ENCODE measurements around the gene XK.

- TF ChIP-seq CTCF (IDR thresholded peaks at IDR 0.05), result no peak
- no peak for TF ChIP-seq EZH2phosphoT487 (IDR thresholded peaks at IDR 0.05)
- TF ChIP-seq EZH2 (IDR thresholded peaks at IDR 0.05), result no peak
These were observed 95.5 kb downstream of the XK start for GRCh38 chrX:37781081-37781480.

Measured in neural progenitor cell (in vitro differentiated cells).